ENCODE data around the gene MRPS18C. TPM values are rescaled to one million over a fixed set of nuclear protein-coding genes. Genes with fewer than 3 reads are reported as not detected.
"Not testable (repeated sequence)": the region's sequence is repeated elsewhere in the genome, so short reads cannot be mapped to it uniquely, and the experiment has no call there.

Gene MRPS18C
- total RNA-seq, 4 donors from 2014 or later = 9.9 to 30.8 (median 22.7) TPM

DNA sequence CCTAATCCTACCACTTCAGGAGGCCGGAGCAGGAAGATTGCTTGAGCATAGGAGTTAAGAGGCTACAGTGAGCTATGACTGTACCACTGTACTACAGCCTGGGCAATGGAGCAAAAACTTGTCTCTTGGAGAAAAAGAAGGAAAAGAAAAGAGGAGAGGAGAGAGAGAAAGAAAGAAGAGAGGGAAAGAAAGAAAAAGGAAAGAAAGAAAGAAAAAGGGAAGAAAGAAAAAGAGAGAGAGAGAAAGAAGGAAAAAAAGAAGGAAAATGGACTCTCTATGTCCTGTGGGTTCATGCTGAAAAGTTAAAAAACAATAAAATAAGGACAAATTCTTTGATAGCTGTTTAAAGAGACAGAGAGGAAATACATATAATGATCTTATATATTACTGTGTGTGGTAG is 42.3 kb downstream of the MRPS18C start:
- no peaks in the 10 kb centered on the region for H3K27me3 ChIP-seq
- H3K36me3 ChIP-seq = no peaks in the 10 kb centered on the region
- H3K27ac ChIP-seq = no peak overlapping the region
- TF ChIP-seq, protein P1, sequence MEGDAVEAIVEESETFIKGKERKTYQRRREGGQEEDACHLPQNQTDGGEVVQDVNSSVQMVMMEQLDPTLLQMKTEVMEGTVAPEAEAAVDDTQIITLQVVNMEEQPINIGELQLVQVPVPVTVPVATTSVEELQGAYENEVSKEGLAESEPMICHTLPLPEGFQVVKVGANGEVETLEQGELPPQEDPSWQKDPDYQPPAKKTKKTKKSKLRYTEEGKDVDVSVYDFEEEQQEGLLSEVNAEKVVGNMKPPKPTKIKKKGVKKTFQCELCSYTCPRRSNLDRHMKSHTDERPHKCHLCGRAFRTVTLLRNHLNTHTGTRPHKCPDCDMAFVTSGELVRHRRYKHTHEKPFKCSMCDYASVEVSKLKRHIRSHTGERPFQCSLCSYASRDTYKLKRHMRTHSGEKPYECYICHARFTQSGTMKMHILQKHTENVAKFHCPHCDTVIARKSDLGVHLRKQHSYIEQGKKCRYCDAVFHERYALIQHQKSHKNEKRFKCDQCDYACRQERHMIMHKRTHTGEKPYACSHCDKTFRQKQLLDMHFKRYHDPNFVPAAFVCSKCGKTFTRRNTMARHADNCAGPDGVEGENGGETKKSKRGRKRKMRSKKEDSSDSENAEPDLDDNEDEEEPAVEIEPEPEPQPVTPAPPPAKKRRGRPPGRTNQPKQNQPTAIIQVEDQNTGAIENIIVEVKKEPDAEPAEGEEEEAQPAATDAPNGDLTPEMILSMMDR (IDR thresholded peaks at IDR 0.05) = no peak
- no peak for TF ChIP-seq POLR2A (IDR thresholded peaks at IDR 0.05)
- no peak overlapping the region for H3K4me3 ChIP-seq
- DNase-seq = no peak
- H3K9me3 ChIP-seq = no peaks in the 10 kb centered on the region
- H3K4me1 ChIP-seq = no peaks in the 10 kb centered on the region

DNA sequence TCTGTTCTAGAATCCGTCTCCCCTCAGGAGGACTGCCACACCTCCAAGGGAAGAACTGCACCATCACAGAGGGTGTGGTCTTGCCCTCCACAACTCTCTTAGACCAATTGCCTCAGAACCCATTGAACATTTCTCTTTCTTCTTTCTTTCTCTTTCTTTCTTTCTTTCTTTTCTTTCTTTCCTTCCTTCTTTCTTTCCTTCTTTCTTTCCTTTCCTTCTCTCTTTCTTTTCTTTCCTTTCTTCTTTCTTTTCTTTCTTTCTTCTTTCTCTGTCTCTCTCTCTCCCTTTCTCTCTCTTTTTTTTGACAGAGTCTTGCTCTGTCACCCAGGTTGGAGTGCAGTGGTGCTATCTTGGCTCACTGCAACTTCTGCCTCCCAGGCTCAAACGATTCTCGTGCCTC is 45.8 kb downstream of the MRPS18C start:
- H3K9me3 ChIP-seq, H3K27ac ChIP-seq, DNase-seq, H3K36me3 ChIP-seq, H3K4me1 ChIP-seq, H3K4me3 ChIP-seq, H3K27me3 ChIP-seq: not testable (repeated sequence)

DNA sequence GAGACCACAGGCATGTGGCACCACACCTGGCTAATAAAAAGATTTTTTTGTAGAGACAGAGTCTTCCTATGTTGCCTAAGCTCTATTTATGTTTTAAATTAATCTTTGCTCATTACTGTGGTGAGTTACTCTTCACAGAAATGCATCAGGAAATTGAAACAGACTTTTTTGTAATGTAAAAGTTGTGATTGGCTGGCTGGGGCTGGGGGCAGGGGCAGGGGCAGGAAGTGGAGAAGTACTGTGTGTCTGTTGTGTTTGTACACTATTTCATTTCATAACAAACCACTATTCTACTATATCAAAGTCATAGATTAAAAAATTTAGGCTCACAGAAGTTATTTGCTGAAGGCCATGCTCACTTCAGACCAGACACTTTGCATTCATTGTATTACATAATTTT is 48.1 kb downstream of the MRPS18C start:
- Histone ChIP-seq H3K9me3 (no peaks in the 10 kb centered on the region), H3K4me3 (no peak overlapping the region), H3K27me3 (no peaks in the 10 kb centered on the region), H3K4me1 (no peaks in the 10 kb centered on the region), H3K27ac (no peak overlapping the region), H3K36me3 (no peaks in the 10 kb centered on the region)
- no peak for DNase-seq
- TF ChIP-seq, protein P1 (IDR thresholded peaks at IDR 0.05) = no peak
- no peak for TF ChIP-seq POLR2A (IDR thresholded peaks at IDR 0.05)

DNA sequence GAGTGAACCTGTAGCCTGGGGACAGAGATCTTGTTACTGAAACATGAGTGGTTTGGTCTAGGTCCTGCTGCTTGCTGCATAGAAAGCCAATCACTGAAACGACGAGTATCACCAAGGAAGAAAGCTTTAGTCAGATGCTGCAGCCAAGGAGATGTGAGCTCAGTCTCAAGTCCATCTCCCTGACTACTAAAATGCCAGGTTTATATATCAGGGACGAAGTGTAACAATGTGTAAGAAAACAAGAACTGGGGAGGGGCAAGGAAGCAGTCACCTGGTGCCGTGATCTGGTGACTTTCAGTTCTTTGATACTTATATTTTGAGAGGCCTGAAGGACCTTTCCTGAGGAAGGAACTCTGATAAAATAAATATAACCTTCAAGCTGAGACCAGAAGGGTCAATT is 48.6 kb downstream of the MRPS18C start:
- DNase-seq = no peak
- Histone ChIP-seq H3K9me3 (no peaks in the 10 kb centered on the region), H3K4me3 (no peak overlapping the region), H3K4me1 (no peaks in the 10 kb centered on the region), H3K27me3 (no peaks in the 10 kb centered on the region), H3K27ac (no peak overlapping the region), H3K36me3 (no peaks in the 10 kb centered on the region)
- TF ChIP-seq, protein P1 (IDR thresholded peaks at IDR 0.05) = no peak
- TF ChIP-seq POLR2A (IDR thresholded peaks at IDR 0.05) = no peak

DNA sequence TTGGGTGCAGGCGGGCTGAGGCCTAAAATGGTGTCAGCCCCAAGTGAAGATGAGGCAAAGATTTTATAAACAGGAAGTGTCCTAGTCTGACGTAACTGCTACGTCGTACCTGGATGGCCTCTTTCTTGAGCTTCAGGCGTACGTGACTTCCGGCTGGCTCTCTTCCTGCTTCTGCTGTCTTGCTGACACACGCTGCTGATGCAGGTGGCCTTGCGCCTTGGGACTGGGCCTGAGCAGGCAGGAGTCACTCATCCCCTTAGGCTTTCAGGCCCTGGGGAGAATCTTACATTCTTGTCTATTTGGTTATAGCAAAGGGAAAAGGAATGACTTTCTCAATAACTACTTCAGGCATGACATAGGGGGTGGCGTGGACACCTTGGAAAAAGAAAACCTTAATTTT is 49.1 kb downstream of the MRPS18C start:
- TF ChIP-seq, protein P1 (IDR thresholded peaks at IDR 0.05) = no peak
- TF ChIP-seq POLR2A (IDR thresholded peaks at IDR 0.05) = no peak
- H3K4me3 ChIP-seq = no peak overlapping the region
- no peaks in the 10 kb centered on the region for H3K4me1 ChIP-seq
- no peaks in the 10 kb centered on the region for H3K36me3 ChIP-seq
- H3K9me3 ChIP-seq = no peaks in the 10 kb centered on the region
- no peaks in the 10 kb centered on the region for H3K27me3 ChIP-seq
- no peak overlapping the region for H3K27ac ChIP-seq
- DNase-seq = no peak

DNA sequence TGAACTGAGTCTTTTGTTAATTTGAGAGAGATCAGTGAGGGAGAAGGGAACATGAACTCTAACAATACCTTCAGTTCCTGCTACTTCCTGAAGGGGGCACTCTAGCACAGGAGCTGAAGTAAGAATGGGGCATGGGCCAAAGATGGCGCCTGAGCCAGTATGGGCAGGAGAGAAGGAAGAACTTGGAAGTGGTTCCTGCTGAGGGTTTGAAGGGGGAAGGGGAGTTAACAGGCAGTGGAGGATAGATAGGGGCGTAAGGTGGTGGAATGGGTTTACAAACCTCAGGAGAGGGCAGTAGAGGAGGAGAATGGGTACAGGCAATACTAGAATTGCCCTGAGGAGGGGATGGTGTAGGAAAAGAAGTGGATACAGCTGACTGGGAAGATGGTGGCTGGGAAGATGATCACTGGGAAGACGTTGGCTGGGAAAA is 53.3 kb downstream of the MRPS18C start:
- not testable (repeated sequence) for H3K9me3 ChIP-seq, H3K4me3 ChIP-seq, H3K27ac ChIP-seq, H3K27me3 ChIP-seq, H3K36me3 ChIP-seq, H3K4me1 ChIP-seq
- DNase-seq = peak in 2 of 3 donors; percentile 47 to 82
- TF ChIP-seq, protein P1 (IDR thresholded peaks at IDR 0.05) = peak; percentile 32 to 95 (median 82)

Data from Peyer's patch (tissue), 4 donors.